ENCODE data around the gene GALNS.
A peak's percentile ranks its signal among the peaks of the same experiment; 100 is the strongest.

GALNS gene

DNA sequence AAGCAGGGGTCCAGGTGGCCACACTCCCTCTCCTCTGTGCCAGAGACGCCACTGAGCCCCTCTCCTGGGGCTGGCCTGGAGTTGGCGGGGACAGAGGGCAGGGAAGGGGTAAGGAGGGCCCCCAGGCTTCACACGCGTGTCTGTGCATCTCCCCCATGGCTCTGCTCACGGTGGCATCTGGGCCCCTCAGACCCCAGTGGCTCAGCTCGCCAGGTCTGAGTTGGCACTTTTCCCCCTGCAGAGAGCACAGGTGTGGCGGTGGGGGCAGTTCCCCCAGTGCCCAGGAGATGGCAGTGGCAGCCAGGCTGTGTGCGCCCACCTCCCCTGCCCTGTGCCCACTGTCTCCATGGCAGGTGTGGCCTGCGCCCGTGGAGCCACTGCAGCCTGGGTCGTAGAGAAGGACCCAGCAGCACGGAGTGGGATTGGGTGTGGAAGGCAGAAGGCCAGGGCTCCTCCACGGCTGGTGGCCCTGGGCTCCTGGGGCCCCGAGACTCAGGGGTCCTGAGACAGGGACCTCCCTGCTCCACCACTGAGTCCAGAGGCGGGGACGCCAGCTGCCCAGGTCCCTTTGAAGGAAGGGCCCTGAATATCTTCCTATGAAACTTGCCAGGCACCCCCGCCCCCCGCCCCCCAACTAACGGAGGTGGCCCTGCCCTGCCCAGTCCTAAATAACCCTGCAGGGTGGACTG is 40.7 kb downstream of the GALNS start:
- no peak for DNase-seq (ENCODE audit: low read depth, low spot score)

DNA sequence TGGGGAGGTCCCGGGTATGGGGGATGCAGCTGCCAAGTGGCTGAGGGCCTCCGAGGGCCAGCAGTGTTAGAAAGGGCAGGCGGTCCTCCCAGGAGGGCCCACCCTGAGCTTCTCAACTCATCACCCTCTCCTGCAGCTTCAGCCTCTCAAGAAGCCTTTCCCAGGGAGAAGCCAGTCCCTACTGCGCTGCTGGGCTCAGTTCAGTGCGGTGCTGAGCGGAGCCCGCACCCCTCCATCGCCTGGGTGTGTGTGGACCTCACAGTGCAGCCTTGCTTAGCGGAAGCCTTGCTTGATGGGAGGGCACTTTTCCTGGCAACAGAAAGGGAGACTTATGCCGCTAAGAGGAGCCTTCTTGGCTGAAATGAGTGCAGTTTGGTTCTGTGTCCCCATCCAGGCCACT is 41.5 kb downstream of the GALNS start:
- Histone ChIP-seq H3K4me1 (ENCODE audit: control insufficient read depth, insufficient read depth, low read length) (peaks cover under 1% of the 10 kb centered on the region; the same call in 1 of the 2 replicates), H3K4me3 (ENCODE audit: low read length) (no peak overlapping the region), H3K27ac (ENCODE audit: low read length) (no peak overlapping the region), H3K9me3 (ENCODE audit: control insufficient read depth, insufficient read depth, low read length) (no peaks in the 10 kb centered on the region), H3K36me3 (ENCODE audit: control insufficient read depth, insufficient read depth, low read length) (no peaks in the 10 kb centered on the region; the same call in 1 of the 2 replicates), H3K27me3 (ENCODE audit: control insufficient read depth, insufficient read depth, low read length) (no peaks in the 10 kb centered on the region)
- no CpG with 5 or more reads among the region's 10 CpGs for WGBS (ENCODE audit: insufficient coverage, insufficient read length)
- no peak for DNase-seq (ENCODE audit: low read depth, low spot score)

More for the DNA sequence above, 40.7 kb downstream of the GALNS start:
- H3K4me1 ChIP-seq (ENCODE audit: control insufficient read depth, insufficient read depth, low read length) = no peaks in the 10 kb centered on the region
- H3K27ac ChIP-seq (ENCODE audit: low read length) = no peak overlapping the region
- WGBS (ENCODE audit: insufficient coverage, insufficient read length) = no CpG with 5 or more reads among the region's 19 CpGs
- no peaks in the 10 kb centered on the region for H3K9me3 ChIP-seq (ENCODE audit: control insufficient read depth, insufficient read depth, low read length)
- no peaks in the 10 kb centered on the region for H3K36me3 ChIP-seq (ENCODE audit: control insufficient read depth, insufficient read depth, low read length)
- H3K27me3 ChIP-seq (ENCODE audit: control insufficient read depth, insufficient read depth, low read length) = no peaks in the 10 kb centered on the region
- no peak overlapping the region for H3K4me3 ChIP-seq (ENCODE audit: low read length)

DNA sequence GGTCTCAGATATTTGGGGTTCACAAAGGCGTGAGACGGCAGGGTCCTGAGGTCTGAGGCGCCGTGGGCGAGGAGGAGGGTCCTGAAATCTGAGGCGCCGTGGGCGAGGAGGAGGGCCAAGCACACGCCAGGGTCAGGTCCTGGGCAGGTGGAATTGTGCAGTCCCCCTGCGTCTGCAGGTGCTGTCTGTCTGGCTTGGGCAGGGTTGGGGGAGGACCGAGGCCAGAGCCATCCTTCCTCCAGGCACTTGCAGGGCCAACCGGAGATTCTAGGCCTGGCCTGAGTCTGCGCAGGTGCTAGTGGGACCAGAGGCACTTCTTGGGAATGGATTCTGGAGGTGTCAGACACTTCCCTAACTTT is 42.6 kb downstream of the GALNS start:
- Histone ChIP-seq H3K9me3 (ENCODE audit: control insufficient read depth, insufficient read depth, low read length) (no peaks in the 10 kb centered on the region), H3K4me3 (ENCODE audit: low read length) (no peak overlapping the region), H3K36me3 (ENCODE audit: control insufficient read depth, insufficient read depth, low read length) (peaks cover 11% of the 10 kb centered on the region), H3K27me3 (ENCODE audit: control insufficient read depth, insufficient read depth, low read length) (no peaks in the 10 kb centered on the region), H3K27ac (ENCODE audit: low read length) (no peak overlapping the region), H3K4me1 (ENCODE audit: control insufficient read depth, insufficient read depth, low read length) (peaks cover 3% of the 10 kb centered on the region; the same call in 1 of the 2 replicates)
- DNase-seq (ENCODE audit: low read depth, low spot score) = no peak
- no CpG with 5 or more reads among the region's 13 CpGs for WGBS (ENCODE audit: insufficient coverage, insufficient read length)

DNA sequence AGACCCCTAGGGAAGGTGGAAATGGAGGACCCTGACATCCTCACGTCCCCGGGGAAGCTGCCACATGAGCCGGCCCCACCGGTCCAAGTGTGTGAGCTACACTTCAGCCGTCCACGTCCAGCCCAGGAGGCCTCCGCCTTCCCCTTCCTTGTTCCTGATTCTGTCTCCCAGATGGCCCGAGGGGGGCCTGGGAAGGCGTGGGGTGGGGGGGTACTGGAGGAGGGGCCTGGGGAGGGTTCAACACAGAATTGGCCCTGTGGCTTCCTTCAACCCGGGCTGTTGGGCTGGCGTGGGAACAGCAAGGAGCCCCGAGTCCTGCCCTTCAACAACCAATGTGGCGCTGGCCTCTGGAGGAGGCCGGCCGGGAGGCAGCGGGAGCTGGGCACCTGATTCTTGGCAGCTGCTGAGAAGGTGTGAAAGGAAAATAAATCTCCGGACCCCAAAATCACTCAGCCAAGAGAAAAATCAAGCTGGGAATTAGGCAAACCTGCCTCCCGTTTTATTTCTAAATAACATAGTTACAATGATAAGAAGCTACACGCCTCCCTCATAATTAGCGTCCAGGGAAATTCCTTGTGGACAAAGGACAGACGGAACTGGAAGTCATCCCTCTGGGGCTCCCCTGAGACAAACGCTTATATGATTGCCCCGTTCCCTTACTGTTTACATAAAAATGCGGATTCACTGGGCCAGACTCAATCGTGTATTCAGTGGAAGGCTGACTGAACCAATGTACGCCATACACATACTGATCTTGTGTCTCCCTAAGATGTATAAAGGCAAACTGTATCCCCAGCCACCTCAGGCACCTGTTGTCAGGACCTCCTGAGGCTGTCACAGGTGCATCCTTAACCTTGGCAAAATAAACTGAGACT is 43.2 kb downstream of the GALNS start:
- Histone ChIP-seq H3K4me1 (ENCODE audit: control insufficient read depth, insufficient read depth, low read length) (peaks cover 3% of the 10 kb centered on the region; the same call in 1 of the 2 replicates), H3K4me3 (ENCODE audit: low read length) (no peak overlapping the region), H3K36me3 (ENCODE audit: control insufficient read depth, insufficient read depth, low read length) (peaks cover 14% of the 10 kb centered on the region), H3K27ac (ENCODE audit: low read length) (no peak overlapping the region), H3K27me3 (ENCODE audit: control insufficient read depth, insufficient read depth, low read length) (no peaks in the 10 kb centered on the region), H3K9me3 (ENCODE audit: control insufficient read depth, insufficient read depth, low read length) (no peaks in the 10 kb centered on the region)
- no peak for DNase-seq (ENCODE audit: low read depth, low spot score)
- no CpG with 5 or more reads among the region's 26 CpGs for WGBS (ENCODE audit: insufficient coverage, insufficient read length)

DNA sequence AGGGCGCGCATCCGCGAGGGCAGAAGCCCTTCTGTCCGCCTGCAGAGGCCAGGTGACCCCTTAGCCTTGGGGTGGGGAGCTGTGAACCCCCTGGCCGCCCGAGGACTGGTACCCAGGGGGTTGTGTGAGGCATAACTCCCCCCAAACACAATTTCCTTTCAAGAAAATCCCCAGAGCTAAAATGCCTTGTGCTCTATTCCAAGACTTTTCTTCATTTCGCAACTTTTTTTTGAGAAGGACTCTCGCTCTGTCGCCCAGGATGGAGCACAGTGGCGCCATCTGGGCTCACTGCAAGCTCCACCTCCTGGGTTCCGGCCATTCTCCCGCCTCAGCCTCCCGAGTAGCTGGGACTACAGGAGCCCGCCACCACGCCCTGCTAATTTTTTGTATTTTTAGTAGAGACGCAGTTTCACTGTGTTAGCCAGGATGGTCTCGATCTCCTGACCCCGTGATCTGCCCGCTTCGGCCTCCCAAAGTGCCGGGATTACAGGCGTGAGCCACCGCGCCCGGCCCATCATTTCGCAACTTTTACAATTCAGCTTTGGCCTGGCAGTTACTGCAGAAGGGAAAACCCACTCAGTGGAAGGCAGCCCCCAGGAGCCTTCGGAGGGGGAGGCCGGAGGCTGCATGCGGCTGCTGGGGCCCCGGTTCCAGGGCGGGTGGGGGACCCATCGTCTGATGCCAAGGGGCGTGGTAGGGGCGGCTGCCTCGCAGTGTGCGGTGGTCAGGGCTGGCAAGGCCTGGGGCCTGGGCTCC is 44.1 kb downstream of the GALNS start:
- H3K27ac ChIP-seq (ENCODE audit: low read length) = no peak overlapping the region
- no peak for DNase-seq (ENCODE audit: low read depth, low spot score)
- no peaks in the 10 kb centered on the region for H3K9me3 ChIP-seq (ENCODE audit: control insufficient read depth, insufficient read depth, low read length)
- no CpG with 5 or more reads among the region's 37 CpGs for WGBS (ENCODE audit: insufficient coverage, insufficient read length)
- peaks cover 3% of the 10 kb centered on the region; the same call in 1 of the 2 replicates for H3K4me1 ChIP-seq (ENCODE audit: control insufficient read depth, insufficient read depth, low read length)
- H3K36me3 ChIP-seq (ENCODE audit: control insufficient read depth, insufficient read depth, low read length) = peaks cover 20% of the 10 kb centered on the region
- no peaks in the 10 kb centered on the region for H3K27me3 ChIP-seq (ENCODE audit: control insufficient read depth, insufficient read depth, low read length)
- H3K4me3 ChIP-seq (ENCODE audit: low read length) = peak overlapping the region; percentile 78; the same call in 1 of the 2 replicates

DNA sequence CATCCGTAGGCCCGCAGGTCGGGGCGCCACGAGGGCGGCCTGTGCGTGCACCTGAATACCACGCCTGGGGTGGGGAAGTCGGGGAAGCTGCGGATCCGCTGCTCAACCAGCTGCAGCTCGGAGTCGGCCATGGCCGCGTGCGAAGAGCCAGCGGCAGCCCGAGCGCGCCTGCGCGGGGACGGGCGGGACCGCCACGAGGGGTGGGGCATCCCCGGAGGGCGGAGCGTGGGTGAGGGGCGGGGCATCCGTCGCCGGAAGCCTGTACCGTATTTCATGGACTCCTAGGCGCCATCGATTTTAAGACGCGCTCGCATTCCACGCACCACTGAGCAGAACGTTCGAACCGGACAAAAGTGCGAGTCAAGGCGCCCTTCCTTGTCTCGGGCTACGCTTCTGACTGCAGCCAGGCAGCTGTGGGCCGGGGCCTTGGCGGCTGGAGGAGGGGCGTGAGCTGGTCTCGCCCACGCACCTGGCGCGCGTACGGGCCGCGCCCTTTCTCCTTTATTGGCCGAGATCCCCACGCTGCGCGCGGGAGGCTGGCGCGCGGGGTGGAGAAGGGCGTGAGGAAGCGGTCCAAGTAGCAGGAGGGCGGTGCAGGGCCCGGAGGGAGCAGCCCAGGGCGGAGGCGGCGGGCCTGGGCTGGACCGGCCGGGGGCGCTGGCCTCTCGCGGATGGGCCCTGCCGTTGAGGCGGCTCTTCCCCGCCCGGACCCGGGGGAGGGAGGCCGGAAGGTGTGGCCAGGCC is 44.8 kb downstream of the GALNS start, which contains the start of gene APRT:
Gene APRT, minus strand, starts transcription at position 160 of the 744 bp plus-strand sequence. Its CDS starts 29 bp downstream, at position 131.
- H3K27me3 ChIP-seq (ENCODE audit: control insufficient read depth, insufficient read depth, low read length) = no peaks in the 10 kb centered on the region
- peaks cover 3% of the 10 kb centered on the region; the same call in 1 of the 2 replicates for H3K4me1 ChIP-seq (ENCODE audit: control insufficient read depth, insufficient read depth, low read length)
- H3K9me3 ChIP-seq (ENCODE audit: control insufficient read depth, insufficient read depth, low read length) = no peaks in the 10 kb centered on the region
- H3K27ac ChIP-seq (ENCODE audit: low read length) = no peak within 1 kb of the TSS
- no CpG with 5 or more reads among the region's 84 CpGs for WGBS (ENCODE audit: insufficient coverage, insufficient read length)
- H3K4me3 ChIP-seq (ENCODE audit: low read length) = peak within 1 kb of the TSS; percentile 78
- peak; percentile 68 for DNase-seq (ENCODE audit: low read depth, low spot score)
- peaks cover 28% of the 10 kb centered on the region for H3K36me3 ChIP-seq (ENCODE audit: control insufficient read depth, insufficient read depth, low read length)

DNA sequence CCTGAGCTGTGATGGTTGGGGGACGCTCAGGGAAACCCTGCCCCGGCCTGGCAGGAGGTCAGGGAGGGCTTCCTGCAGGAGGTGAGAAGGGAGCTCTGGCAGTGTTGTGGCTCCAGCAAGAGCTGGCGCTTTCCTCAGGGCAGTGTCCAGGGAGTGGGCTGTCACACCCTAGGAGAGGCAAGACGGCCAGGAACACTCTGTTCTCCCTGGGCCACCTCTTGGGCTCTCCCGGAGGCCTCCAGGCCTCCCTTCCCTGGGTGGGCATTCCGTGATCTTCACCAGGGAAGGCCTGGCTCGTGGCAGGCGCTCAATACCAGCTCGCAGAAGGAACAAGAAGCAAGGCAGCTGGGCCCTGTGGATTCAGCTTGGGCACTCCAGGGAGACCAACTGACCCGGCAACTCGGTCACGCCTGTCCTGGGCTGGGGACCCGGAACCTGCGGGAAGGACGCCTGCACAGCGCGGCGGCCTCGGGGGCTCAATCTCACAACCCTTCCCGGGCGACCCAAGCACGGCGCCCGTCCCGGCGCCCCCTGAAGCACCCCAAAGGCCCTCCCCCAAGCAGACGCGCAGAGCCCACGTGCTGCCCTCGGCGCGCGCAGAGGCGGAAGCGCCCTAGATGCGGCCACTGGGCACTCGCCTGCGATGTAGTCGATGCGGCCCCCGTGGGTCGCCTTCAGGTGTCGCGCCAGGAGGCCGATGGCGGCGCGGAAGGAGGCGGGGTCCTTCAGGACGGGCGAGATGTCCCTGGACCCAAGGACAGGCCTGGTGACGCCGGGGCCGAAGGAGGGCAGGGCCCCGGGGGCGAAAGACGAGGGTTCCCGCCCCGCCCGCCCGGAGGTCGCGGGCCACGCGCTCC is 45.6 kb downstream of the GALNS start:
- peaks cover 36% of the 10 kb centered on the region for H3K36me3 ChIP-seq (ENCODE audit: control insufficient read depth, insufficient read depth, low read length)
- peak overlapping the region; percentile 78 for H3K4me3 ChIP-seq (ENCODE audit: low read length)
- no CpG with 5 or more reads among the region's 65 CpGs for WGBS (ENCODE audit: insufficient coverage, insufficient read length)
- H3K27me3 ChIP-seq (ENCODE audit: control insufficient read depth, insufficient read depth, low read length) = no peaks in the 10 kb centered on the region
- no peak overlapping the region for H3K27ac ChIP-seq (ENCODE audit: low read length)
- DNase-seq (ENCODE audit: low read depth, low spot score) = no peak
- peaks cover 3% of the 10 kb centered on the region; the same call in 1 of the 2 replicates for H3K4me1 ChIP-seq (ENCODE audit: control insufficient read depth, insufficient read depth, low read length)
- H3K9me3 ChIP-seq (ENCODE audit: control insufficient read depth, insufficient read depth, low read length) = no peaks in the 10 kb centered on the region

DNA sequence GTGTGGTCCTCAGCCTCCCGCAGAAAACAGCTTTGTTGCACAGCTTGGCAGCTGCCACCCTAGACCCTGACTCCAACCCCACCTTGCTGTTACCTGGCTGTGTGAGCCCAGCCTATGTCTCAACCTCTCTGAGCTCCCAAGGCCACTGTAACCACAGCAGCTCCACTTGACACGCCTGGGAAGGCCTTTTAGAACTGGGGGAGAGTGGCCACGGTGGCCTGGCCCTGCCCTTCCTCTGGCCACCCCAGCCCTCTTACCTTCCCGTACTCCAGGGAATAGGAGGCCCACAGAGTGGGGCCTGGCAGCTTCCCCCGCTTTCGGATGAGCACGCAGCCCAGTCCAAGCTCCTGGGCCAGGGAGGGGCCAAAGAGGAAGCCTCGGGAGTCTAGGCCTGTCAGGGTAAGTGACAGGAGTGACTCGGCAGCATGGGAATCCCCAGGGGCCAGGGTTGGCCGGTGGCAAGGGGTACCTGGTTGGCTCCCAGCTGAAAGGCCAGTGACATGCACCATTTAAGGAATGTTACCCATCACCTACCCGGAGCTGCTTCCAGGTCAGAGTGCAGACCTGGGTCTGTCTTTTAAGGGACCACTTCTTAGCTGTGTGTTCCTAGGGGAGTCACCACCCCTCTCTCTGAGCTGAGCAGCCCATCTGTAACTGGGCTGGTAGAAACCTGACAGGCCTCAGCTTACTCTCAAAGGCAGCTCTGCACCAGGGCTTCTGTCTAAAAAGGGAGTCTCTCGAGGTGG is 46.4 kb downstream of the GALNS start:
- DNase-seq (ENCODE audit: low read depth, low spot score) = no peak
- Histone ChIP-seq H3K4me3 (ENCODE audit: low read length) (peak overlapping the region; percentile 78; the same call in 1 of the 2 replicates), H3K27ac (ENCODE audit: low read length) (no peak overlapping the region), H3K27me3 (ENCODE audit: control insufficient read depth, insufficient read depth, low read length) (no peaks in the 10 kb centered on the region), H3K4me1 (ENCODE audit: control insufficient read depth, insufficient read depth, low read length) (peaks cover 3% of the 10 kb centered on the region; the same call in 1 of the 2 replicates), H3K36me3 (ENCODE audit: control insufficient read depth, insufficient read depth, low read length) (peaks cover 44% of the 10 kb centered on the region), H3K9me3 (ENCODE audit: control insufficient read depth, insufficient read depth, low read length) (no peaks in the 10 kb centered on the region)
- no CpG with 5 or more reads among the region's 12 CpGs for WGBS (ENCODE audit: insufficient coverage, insufficient read length)

All from iPS DF 6.9 (cell line).